ENCODE results near the gene LIPC. TPM values are rescaled to one million over a fixed set of nuclear protein-coding genes. Genes with fewer than 3 reads are reported as not detected.

Gene LIPC
- total RNA-seq, 1 donor from 2014 or later: 0.64 TPM

GRCh38 chr15:58457466-58457965 is 25.7 kb downstream of the LIPC start:
- H3K36me3 ChIP-seq: no peaks in the 10 kb centered on the region
- no peak for DNase-seq
- intact Hi-C loops (cut with DNase I): no loop called here
- no peak for ATAC-seq
- no peak for TF ChIP-seq CTCF (IDR thresholded peaks at IDR 0.05)
- peak overlapping the region; percentile 8 for H3K27ac ChIP-seq
- H3K27me3 ChIP-seq: no peaks in the 10 kb centered on the region
- no peak overlapping the region for H3K4me3 ChIP-seq
- H3K4me1 ChIP-seq: peaks cover 21% of the 10 kb centered on the region
- H3K9me3 ChIP-seq: no peaks in the 10 kb centered on the region

GRCh38 chr15:58458076-58458475 is 26.3 kb downstream of the LIPC start:
- DNase-seq (no peak), ATAC-seq (no peak)
- H3K4me3 ChIP-seq: no peak overlapping the region
- no peaks in the 10 kb centered on the region for H3K27me3 ChIP-seq
- no peak for TF ChIP-seq CTCF (IDR thresholded peaks at IDR 0.05)
- H3K4me1 ChIP-seq: peaks cover 21% of the 10 kb centered on the region
- intact Hi-C loops (cut with DNase I): no loop called here
- no peaks in the 10 kb centered on the region for H3K9me3 ChIP-seq
- H3K27ac ChIP-seq: peak overlapping the region; percentile 26
- no peaks in the 10 kb centered on the region for H3K36me3 ChIP-seq

GRCh38 chr15:58459045-58459444 is 27.3 kb downstream of the LIPC start:
- intact Hi-C loops (cut with DNase I): no loop called here
- peak overlapping the region; percentile 26 for H3K27ac ChIP-seq
- H3K4me3 ChIP-seq: no peak overlapping the region
- H3K27me3 ChIP-seq: no peaks in the 10 kb centered on the region
- H3K9me3 ChIP-seq: no peaks in the 10 kb centered on the region
- peaks cover 21% of the 10 kb centered on the region for H3K4me1 ChIP-seq
- ATAC-seq (no peak), DNase-seq (no peak)
- H3K36me3 ChIP-seq: no peaks in the 10 kb centered on the region
- TF ChIP-seq CTCF (IDR thresholded peaks at IDR 0.05): no peak

- peak overlapping the region; percentile 26 for H3K27ac ChIP-seq
- DNase-seq (no peak), ATAC-seq (peak; percentile 53)
- intact Hi-C loops (cut with DNase I): no loop called here
- peaks cover 21% of the 10 kb centered on the region for H3K4me1 ChIP-seq
- no peak for TF ChIP-seq CTCF (IDR thresholded peaks at IDR 0.05)
- no peaks in the 10 kb centered on the region for H3K9me3 ChIP-seq
- no peak overlapping the region for H3K4me3 ChIP-seq
- H3K27me3 ChIP-seq: no peaks in the 10 kb centered on the region
- no peaks in the 10 kb centered on the region for H3K36me3 ChIP-seq
Measured at GRCh38 chr15:58459560-58459959, 27.8 kb downstream of the LIPC start.

GRCh38 chr15:58460116-58460790 is 28.5 kb downstream of the LIPC start:
- intact Hi-C loops (cut with DNase I): no loop called here
- Histone ChIP-seq H3K27ac (peak overlapping the region; percentile 26), H3K4me3 (no peak overlapping the region), H3K9me3 (no peaks in the 10 kb centered on the region), H3K27me3 (no peaks in the 10 kb centered on the region), H3K36me3 (no peaks in the 10 kb centered on the region), H3K4me1 (peaks cover 21% of the 10 kb centered on the region)
- no peak for TF ChIP-seq CTCF (IDR thresholded peaks at IDR 0.05)
- ATAC-seq (no peak), DNase-seq (no peak)

Measured in upper lobe of right lung (tissue), 1 donor.